Central memory CD4-positive, alpha-beta T cell (primary cell): ENCODE results near the gene TM6SF1.
"Not testable (repeated sequence)": the region's sequence is repeated elsewhere in the genome, so short reads cannot be mapped to it uniquely, and the experiment has no call there.

Experiments
- DNase-seq: peaks from one replicate; pipeline ENCODE4 v3.0.0; 2022
- total RNA-seq, 3 experiments: gene quantifications; one replicate each; lab custom pipeline; 2026; lab: John Stamatoyannopoulos, UW

TM6SF1 gene
- 0 to 2.3 (median 0.46) reads per million in 3 experiments for total RNA-seq

DNA sequence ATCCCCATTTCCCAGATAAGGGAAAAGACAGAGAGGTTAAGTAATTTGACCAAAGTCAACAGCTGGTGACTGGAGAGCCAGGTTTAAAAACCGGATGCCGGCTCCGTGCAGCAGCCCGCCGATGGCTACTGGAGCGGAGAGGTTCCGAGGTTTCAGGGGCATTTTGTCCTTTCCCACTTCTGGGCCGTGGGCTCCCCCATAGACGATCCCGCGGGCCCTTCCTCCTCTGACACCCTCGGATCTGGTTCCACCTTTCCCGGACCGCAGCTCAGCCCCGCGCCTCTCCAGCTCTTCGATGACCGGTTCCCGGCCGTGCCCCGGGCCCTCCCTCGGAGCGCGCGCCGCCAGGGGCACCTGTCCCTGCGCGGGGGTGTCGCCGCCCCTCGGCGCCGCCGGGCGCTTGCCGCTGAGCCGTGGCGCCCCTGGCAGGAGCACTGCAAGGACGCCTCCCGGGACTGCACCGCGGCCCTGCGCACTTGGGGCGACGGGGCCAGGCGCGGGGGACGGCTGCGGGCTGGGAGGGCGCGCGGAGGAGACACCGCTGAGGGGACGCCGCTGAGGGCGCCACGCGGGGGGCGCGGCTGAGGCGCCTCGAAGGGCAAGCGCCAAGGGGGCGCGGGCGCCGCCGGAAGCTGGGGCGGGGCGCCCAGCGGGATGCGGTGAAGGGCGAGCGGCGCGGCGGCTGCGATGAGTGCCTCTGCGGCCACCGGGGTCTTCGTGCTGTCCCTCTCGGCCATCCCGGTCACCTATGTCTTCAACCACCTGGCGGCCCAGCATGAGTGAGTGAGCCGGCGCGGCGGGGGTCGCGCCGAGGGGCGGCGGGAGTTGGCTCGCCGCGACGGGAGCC, at the start of gene TM6SF1:
TM6SF1 (plus strand) TSS at position 652 of the 847 bp plus-strand sequence; CDS start at position 688, 36 bp downstream.
- DNase-seq, result no peak

DNA sequence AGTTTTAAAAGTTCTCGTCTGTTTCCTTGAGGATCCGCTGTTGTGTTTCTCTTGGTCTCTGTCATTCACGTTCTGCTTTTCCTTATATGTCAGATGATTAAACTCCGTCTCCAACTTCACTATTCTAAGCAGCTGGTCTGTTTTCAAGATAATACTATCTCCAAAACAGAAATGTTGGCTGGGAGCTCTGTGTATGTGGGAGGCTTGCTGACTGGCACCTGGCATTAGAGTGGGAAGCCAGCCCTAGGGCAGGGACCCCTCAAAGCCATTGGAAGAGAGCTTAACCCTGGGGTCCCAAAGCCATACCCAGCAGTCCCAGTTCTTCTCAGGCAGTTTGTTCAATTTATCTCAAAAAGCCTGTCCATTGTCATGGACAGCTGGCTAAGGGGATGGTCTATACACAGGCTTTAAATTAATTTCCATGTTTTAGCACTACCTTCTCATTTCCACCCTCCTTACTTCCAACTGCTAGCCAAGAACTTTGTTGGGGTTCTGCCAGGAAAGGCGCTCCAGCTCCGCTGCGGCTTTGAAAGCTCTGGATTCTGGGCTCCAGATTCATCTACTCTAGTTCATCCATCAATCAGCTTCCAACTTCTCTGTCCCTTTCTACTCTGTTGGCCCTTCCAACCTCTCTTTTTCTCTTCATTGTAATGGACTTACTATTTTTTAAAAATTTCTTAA, 49.6 kb upstream of the TM6SF1 start:
- DNase-seq, result no peak

DNA sequence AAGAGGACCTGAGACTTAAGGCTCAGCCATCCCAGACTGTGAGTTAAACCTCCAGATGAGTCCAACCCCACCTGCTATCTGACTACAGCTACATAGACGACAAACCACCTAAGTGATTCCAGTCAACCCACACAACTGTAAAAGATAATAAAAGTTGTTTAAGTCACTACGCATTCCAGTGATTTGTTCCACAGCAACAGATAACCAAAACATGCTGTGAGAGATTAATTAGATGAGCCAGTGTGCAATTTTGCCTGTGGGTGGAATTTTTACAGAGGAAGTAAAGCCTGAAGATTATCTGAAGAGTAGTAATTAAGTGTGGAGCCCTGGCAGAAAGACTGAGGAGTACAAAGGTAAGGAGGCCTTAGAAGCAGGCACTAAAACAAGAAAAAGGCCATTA, 45.8 kb upstream of the TM6SF1 start:
- DNase-seq, result no peak

DNA sequence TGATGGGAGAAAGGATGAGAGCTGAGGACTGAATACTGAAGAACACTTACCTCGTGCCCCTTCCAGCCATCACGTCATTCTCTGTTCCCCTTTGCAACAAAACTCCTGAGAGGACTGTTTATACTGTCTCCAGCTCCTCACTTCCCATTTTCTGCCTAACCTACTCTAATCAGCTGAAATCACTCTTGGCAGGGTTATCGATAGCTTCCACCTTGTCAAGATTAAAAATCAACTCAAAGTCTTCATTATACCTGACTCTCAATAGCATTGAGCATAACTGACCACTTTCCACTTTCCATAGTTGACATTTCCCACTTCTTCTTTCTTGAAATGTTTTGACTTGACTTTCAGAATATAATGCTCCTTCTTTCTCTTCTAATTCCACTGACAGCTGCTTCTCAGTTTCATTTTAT, 44.7 kb upstream of the TM6SF1 start:
- DNase-seq, result no peak

DNA sequence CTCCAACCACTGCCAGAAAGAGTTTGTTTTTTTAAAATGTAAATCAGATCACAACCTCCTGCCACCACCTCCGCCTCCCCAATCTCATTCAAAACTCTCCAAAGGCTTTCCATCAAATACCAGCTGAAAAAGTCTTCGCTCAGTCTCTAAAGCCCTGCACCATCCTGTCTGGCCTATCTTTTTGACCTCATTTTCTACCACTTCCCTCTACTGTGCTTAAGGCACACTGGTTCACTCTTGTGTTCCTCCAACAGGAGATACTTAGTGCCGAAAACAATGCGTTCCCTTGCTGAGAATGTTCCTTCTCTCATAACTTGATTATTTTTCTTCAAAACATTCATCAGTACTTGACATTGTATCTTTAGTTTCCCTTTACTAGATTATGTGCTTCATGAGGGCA, 43.9 kb upstream of the TM6SF1 start:
- DNase-seq, result no peak

DNA sequence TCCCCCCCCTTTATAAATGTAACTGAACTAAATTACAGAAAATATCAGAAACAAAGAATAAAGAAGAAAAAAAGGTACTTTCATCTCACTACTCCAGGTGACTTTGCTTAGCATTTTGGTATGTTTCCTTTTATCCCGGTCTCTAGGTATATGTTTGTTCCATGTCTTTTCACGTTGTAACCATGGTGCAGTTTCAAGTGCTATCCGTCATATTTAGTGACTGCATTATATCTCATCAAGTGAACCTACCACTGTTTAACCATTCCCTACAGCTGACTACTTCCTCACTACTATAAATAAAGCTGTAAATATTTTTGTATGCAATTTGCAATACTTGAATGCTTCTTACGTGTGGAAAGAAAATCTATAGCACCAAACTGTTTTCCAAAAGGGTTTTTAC, 42.6 kb upstream of the TM6SF1 start:
- DNase-seq, result peak; percentile 20

DNA sequence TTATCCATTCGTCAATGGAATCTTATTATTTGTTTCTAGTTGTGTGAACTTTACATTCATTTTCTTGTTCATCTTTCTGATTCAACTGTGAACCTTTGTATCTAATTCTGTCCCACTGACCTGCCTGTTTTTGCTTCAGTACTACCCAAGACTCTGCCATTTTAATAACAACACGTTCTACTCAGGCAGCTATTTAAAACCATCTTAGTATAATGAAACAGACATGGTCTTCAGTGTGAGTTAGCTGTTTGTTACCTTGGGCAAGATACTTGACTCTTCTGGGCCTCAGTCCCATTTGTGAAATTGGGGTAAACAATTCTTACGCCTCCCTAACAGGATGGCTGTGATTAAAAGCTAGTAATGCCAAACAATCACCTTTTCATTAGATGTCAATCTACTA, 42.0 kb upstream of the TM6SF1 start:
- DNase-seq, result no peak

DNA sequence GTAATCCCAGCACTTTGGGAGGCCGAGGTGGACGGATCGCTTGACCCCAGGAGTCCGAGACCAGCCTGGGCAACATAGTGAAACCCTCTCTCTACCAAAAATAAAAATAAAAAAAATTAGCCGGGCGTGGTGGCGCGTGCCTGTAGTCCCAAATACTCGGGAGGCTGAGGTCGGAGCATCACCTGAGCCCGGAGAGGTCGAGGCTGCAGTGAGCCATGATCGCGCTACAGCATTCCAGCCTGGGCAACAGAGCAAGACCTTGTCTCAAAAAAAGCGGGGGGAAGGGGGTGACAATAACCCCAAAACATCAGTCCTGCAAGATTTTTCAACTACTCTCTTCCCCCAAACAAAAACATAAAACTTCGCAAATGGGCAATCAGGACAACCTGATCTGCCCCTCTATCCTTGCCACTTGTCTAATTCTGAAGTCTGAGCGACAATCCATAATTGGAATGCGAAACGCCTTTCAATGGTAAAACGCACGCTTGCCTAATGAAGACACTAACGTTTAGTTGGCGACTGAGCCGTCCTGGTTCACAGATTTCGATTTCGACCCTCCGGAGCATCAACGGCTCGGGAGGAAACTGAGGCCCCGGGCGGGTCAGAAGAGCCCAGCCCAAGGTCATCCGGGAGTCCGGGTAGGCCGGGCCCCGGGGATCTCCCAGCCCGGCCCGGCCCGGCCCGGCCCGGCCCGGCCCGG, 41.3 kb upstream of the TM6SF1 start:
- no peak for DNase-seq

DNA sequence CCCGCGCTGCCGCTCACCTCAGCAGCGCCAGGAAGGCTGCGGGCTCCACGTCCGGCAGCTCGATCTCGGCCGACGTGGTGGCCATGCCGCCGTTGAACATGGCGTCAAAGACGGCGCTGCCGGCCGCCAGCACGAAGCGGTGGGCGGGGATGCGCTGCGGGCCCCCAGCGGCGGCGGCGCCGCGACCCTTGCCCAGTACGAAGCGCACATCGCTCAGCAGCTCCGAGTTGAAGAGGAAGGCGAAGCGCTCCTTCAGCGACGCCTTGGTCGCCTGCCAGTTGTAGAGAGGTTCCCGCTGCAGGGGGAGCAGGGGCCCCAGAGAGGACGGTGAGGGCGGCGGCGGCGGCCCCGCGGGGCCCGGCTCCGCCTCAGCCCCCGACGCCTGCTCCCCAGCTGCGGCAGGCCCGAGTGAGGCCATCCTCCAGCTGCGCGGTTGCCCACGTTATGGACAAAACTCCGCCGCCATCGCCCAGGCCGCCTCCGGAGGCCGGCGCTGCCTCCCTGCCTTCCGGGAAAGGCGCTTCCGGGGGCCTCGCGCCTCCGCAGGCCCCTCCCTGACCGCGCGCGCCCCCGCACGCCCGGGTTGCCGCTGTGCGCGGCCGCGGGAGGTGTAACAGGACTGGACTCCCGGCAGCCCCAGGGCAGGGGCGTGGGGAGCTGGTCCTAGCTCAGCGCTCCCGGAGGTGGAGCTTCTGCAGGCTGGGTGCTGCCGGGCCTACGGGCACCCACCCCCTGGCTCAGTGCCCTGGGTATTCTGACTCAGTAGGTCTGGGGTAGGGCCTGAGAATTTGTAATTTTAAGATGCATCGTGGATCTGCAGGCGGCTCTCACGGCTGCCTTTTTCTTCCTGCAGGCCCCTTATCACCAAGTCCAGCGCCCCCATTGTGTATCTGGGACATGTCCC, 40.5 kb upstream of the TM6SF1 start, which contains the start of gene BTBD1:
BTBD1 (minus strand) TSS at position 519 of the 904 bp plus-strand sequence; CDS start at position 418, 101 bp downstream.
- peak; percentile 75 for DNase-seq

DNA sequence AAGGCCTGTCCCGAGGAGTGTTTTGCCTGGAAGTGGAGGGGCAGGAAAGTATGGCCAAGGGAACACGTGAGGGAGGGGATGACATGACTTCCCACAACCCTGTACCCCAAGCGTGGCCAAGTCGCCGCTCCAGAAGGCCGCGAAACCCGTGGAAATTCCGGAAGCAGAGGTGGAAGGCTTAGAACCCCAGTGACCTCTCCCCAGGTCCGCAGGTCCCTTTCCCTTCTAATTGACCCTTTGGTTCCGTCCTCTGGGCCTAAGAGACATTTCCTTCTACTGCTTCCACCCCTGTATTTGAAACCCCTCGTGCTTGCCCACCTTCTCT, 39.8 kb upstream of the TM6SF1 start:
- no peak for DNase-seq

DNA sequence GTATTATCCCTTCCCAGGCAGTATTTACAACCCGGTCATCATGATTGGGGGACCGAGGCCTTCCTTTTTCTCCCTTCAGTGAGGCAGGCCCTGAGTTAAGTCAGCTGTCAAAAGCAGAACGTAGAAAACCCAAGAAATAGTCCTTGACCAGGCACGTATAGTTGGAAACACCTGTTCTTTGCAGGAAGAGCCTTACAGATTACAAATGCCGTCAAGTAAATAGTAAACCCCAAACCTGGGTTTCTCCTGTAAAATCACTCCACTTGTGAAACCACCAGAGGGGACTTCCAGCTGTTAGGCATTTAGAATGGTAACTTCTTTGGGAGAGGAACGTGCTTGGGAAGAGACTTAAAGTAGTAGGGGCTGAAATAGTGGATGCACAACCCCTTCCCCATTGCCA, 39.4 kb upstream of the TM6SF1 start:
- no peak for DNase-seq

DNA sequence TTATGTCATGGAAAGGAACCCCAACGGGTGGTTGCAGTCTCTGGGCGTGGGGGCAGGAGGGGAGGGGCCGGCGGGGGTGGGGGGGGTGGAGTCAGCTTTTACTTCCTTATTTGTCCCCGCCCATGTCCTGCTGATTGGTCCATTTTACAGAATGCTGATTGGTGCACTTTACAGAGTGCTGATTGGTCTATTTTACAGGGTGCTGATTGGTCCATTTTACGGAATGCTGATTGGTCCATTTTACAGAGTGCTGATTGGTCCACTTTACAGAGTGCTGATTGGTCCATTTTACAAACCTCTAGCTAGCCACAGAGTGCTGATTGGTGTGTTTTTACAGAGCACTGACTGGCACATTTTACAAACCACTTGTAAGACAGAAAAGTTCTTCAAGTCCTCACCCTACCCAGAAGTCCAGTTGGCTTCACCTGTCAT, 38.2 kb upstream of the TM6SF1 start:
- DNase-seq, result peak; percentile 60

DNA sequence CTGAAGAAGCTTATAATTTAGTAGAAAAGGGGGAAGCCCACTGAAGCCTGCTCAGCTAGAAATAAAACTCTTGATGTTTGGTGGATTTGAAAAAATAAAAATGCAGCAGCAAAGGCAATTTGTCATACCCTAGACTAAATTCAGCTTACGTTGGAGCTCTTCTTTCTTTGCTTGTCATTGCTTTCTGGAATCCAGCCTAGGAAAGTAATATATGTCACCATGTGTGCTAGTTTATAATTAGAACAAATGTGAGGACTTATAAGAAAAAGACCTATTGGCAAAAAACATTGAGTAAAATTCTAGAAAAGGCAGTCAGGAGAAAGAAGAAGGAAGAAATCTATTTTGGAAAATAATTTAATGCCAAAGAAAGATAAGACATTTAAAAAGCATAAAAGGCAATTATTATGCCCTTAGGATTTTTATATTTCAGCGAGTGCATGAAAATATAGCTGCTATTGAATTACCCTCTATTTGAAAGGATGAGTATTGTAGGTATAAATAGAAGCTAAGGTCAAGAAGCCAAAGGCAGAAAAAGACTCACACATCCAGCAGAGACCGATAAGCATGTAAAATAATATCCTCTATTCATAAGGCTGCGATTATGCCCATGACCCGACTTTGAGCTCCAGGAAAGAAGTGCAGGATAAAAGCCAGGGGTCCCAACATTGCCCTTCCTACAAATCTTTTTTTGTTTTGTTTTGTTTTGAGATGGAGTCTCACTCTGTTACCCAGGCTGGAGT, 29.8 kb upstream of the TM6SF1 start:
- DNase-seq, result no peak

DNA sequence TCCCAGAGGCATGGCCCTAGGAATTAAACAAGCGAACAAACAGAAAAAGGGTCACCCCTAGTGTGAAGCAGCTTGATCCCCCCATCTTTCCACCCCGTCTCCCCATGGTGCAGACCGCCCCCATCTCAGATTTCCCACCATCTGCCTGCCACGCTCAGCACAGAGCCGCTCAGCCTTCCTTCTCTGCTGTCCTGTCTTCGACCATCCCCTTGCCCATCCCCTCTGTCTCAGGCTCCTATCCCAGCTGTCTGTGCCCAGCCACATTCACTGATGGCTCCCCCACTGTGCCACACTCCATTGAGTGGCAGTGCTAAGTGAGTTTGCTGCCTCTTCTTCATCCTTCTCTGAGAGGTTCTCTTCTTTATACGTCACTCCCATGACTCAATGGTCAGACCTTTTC, 28.7 kb upstream of the TM6SF1 start:
- DNase-seq, result no peak

DNA sequence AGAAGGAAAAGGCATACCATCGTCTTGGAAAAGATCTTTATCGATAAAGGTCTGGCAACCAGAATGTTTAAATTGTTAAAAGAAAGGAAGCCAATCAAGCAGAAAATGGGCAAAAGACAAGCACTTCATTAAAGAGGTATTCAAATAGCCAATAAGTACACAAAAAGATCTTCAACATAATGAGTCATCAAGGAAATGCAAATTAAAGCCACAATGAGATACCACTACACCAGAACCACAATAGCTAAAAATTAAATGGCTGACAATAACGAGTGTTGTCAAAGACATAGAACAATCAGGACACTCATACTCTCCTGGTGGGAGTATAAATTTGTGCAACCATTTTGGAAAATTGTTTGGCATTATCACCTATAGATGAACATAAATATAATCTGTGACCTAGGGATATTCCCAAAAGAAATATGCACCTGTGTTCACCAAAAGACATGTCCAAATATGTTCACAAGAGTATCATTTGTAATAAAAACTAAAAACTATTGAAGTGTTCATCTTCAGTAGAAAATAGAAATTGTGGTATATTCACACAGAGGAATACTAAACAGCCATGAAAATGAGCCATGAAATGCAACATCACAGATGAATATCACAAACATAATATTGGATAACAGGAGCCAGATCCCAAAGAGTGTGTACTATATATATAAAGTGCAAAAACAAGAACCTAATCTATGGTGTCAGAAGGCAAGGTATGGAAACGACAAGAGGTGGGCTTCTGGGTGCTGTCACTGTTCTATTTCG, 26.0 kb upstream of the TM6SF1 start:
- no peak for DNase-seq

DNA sequence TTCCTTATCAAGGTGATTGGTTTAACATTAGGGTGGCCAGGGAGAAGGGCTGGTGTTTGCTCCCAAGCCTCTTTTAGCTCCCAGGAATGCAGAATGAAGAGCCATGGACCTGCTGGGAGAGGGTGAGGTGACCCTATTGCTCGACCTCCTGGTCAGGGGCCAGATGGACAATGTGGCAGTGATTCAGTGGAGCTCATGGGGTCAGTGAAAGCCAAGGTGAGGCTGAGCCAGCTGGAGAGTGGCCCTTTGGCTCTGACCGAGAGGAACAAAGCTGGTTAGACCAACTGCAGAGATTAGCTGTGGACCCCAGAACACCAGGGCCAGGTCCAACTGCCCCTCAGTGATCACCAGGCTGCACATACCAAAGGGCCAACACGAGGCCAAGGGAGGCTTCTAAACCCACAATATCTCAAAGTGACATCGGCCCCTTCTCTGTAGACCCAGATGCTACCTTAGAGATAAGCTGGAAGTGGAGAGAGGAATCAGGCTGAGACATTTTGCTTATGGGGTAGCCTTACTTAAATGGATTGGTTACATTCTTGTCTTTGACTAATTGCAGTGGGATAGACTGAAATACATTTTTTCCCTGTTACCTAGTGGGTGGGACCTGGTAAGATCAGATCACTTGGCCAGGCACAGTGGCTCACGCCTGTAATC, 24.6 kb upstream of the TM6SF1 start:
- DNase-seq, result no peak

DNA sequence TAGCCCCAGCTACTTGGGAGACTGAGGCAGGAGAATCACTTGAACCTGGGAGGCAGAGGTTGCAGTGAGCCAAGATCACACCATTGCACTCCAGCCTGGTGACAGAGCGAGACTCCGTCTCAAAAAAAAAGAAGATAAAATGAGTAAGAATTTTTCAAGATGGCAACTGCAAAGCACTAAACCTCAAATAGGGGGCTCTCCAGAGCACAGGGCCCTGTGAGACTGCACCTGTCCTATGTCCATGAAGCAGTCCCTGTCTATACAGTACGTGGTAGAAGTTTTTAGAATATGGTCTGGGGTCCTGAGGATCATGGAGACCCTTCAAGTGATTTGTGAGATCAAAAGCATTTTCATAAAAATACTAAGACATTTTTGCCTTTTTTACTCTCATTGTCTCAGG, 22.0 kb upstream of the TM6SF1 start:
- DNase-seq, result not testable (repeated sequence)

DNA sequence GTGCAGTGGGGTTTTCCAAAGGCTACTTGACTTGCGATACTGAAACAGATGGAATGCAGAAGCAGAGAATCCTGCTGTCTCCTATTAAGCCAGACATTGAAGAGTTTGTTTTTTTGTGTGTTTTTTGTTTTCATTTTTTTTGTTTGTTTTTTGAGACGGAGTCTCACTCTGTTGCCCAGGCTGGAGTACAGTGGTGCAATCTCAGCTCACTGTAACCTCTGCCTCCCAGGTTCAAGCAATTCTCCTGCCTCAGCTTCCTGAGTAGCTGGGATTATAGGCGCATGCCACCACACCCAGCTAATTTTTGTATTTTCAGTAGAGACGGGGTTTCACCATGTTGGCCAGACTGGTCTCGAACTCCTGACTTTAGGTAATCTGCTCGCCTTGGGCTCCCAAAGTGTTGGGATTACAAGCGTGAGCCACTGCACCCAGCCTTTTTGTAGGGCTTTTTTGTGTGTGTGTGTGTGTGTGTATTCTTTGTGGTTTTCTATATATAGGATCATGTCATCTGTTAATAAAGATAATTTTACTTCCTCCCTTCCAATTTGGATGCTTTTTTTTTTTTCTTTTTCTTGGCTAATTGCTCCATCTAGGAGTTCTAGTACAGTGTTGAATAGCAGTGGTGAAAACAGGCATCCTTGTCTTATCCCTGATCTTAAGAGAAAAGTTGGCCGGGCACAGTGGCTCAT, 21.4 kb upstream of the TM6SF1 start:
- not testable (repeated sequence) for DNase-seq

DNA sequence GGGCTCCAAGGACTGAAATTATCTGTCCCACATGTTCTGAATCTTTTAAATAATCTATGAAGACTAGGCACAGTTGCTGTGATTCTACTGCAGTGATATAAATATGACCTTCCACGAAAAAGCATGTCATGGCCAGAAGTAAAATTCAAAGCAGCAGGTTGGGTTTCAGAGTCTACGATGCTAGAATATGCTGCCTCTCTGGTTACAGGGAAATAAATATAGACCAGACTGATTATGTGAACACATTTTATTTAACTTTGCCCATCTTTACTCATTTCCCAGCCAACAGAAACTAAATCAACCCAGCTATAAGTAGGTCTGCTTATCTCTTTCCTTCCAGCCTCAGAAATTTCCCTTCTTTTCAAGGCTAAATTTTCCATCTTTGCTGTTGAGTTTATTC, 19.9 kb upstream of the TM6SF1 start:
- no peak for DNase-seq

DNA sequence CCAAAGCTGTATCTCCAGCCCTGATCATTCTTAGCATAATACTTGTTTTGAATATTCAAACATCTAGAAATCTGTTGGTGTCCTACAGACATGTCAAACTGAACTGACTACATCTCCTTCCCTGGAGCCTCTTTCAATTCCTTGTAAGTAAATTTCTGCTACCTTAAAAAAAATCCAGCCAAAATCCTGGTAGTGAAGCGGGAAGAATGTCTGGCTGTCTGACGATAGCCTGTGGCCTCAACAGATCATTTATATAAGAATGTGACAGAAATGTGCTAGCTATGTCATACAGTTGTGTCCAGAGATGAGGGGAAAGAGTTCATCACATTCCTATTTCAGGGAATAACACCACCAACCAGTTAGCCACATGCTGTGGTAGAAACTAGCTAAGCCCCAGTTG, 18.6 kb upstream of the TM6SF1 start:
- no peak for DNase-seq
